DMS114 treated with DMSO at 0.1 percent for 48 hours (cell line): ENCODE results near the gene CFAP299.
"Not testable (repeated sequence)": the region's sequence is repeated elsewhere in the genome, so short reads cannot be mapped to it uniquely, and the experiment has no call there.

Experiments used
- DNase-seq: peaks from one replicate; lab custom pipeline; 2025; ENCODE audit not compliant: unreplicated experiment; lab: John Stamatoyannopoulos, UW

The CFAP299 gene

GRCh38 chr4:80439294-80440061 lies 103.9 kb downstream of the CFAP299 start:
- DNase-seq = not testable (repeated sequence)

GRCh38 chr4:80446248-80446647 lies 110.7 kb downstream of the CFAP299 start:
- DNase-seq = no peak

GRCh38 chr4:80446664-80447063 lies 111.1 kb downstream of the CFAP299 start:
- no peak for DNase-seq

GRCh38 chr4:80447493-80447892 lies 112.0 kb downstream of the CFAP299 start:
- DNase-seq = no peak

GRCh38 chr4:80448056-80448455 lies 112.5 kb downstream of the CFAP299 start:
- DNase-seq = no peak

GRCh38 chr4:80452055-80452454 lies 116.5 kb downstream of the CFAP299 start:
- no peak for DNase-seq

- no peak for DNase-seq
Observed at GRCh38 chr4:80452768-80453167, 117.2 kb downstream of the CFAP299 start.

GRCh38 chr4:80454040-80454439 lies 118.5 kb downstream of the CFAP299 start:
- no peak for DNase-seq

- DNase-seq = no peak
Observed at GRCh38 chr4:80454556-80454955, 119.0 kb downstream of the CFAP299 start.

GRCh38 chr4:80459918-80460473 lies 124.5 kb downstream of the CFAP299 start:
- DNase-seq = no peak

GRCh38 chr4:80461412-80461811 lies 125.9 kb downstream of the CFAP299 start:
- DNase-seq = no peak

GRCh38 chr4:80462621-80463091 lies 127.1 kb downstream of the CFAP299 start:
- DNase-seq = no peak

GRCh38 chr4:80463509-80463908 lies 128.0 kb downstream of the CFAP299 start:
- DNase-seq = no peak

- no peak for DNase-seq
Observed at GRCh38 chr4:80465238-80465637, 129.7 kb downstream of the CFAP299 start.

GRCh38 chr4:80465736-80466135 lies 130.2 kb downstream of the CFAP299 start:
- DNase-seq = no peak

GRCh38 chr4:80466618-80467017 lies 131.1 kb downstream of the CFAP299 start:
- no peak for DNase-seq

GRCh38 chr4:80471756-80472155 lies 136.2 kb downstream of the CFAP299 start:
- DNase-seq = no peak

- DNase-seq = no peak
Observed at GRCh38 chr4:80475236-80475635, 139.7 kb downstream of the CFAP299 start.

- no peak for DNase-seq
Observed at GRCh38 chr4:80475798-80476197, 140.3 kb downstream of the CFAP299 start.

GRCh38 chr4:80484712-80485111 lies 149.2 kb downstream of the CFAP299 start:
- DNase-seq = no peak

GRCh38 chr4:80486603-80487002 lies 151.1 kb downstream of the CFAP299 start:
- no peak for DNase-seq

- no peak for DNase-seq
Observed at GRCh38 chr4:80489798-80490197, 154.3 kb downstream of the CFAP299 start.

- DNase-seq = no peak
Observed at GRCh38 chr4:80492761-80493160, 157.2 kb downstream of the CFAP299 start.
